T-helper 2 cell (primary cell): ENCODE measurements around the gene PNLDC1.
"Not testable (repeated sequence)": the region's sequence is repeated elsewhere in the genome, so short reads cannot be mapped to it uniquely, and the experiment has no call there.

Source experiments
- DNase-seq, 5 experiments: peaks; one replicate each; pipeline versions ENCODE4 v3.0.0 to v3.0.0-alpha.2; 2012 to 2022

The PNLDC1 gene

DNA sequence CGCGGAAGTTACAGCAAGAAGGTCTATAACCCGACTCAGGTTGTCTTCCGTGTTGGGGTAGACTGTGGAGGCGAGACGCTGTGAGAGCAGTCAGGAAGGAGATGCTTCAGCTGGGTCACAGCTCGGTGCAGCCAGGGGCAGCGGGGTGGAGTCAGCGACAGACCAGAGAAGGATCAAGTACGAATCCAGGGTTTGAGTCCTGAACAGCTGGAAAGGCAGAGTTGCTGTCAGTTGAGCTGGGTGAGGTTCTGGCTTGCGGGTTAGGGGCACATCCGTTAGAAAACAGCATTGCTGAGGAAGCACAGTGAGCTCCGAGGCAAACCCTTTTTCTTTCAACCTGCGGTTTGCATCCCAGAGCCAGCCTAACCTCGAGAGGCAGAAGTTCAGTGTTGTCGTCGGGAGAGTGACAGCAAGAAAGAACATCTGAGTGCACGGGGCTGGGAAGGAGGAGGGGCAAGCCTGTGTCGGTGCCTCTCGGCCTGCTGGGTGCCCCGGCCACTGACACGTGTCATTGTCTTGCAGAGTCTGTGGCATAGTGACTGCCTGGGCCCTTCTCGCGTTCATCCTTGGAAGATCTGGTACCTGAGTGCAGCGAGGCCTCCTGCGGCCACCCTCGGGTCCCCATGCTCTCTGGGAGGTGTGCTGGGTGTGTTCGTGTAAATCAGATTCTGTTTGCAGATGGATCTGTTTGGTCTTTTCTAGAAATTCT, 20.0 kb downstream of the PNLDC1 start:
- DNase-seq: peak in 2 of 5 experiments; percentile 11 to 83

GRCh38 chr6:159821122-159821521, 21.0 kb downstream of the PNLDC1 start:
- no peak for DNase-seq

DNA sequence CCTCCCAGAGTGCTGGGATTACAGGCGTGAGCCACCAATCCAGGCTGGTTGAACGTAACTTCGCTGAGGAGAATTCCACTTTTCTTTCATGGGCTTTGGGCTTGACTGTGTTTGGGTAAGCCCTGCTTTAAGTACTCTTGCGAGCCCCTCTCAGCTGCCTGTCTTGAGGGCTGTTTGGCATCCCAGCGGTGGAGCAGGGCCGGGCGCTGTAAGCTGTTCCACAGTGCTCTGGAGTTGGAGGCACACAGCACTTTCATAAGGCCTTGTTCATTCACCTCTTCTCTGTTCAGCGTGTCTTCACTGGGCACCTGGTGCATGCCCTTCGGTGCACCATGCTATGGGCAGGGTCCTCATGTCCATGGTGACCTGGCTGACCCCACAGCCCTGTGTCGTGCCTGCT, 21.6 kb downstream of the PNLDC1 start:
- no peak for DNase-seq

- no peak for DNase-seq
Measured at GRCh38 chr6:159823953-159824352, 23.9 kb downstream of the PNLDC1 start.

DNA sequence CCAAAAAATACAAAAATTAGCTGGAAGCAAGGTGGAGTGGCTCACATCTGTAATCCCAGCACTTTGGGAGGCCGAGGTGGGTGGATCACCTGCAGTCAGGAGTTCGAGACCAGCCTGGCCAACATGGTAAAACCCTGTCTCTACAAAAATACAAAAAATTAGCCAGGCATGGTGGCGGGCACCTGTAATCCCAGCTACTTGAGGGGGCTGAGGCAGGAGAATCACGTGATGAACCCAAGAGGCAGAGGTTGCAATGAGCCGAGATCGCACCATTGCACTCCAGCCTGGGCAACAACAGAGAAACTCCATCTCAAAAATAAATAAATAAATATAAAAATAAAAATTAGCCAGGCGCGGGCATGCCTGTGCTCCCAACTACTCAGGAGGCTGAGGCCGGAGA, 24.6 kb downstream of the PNLDC1 start:
- DNase-seq: not testable (repeated sequence)

GRCh38 chr6:159826004-159826403, 25.9 kb downstream of the PNLDC1 start:
- no peak for DNase-seq

DNA sequence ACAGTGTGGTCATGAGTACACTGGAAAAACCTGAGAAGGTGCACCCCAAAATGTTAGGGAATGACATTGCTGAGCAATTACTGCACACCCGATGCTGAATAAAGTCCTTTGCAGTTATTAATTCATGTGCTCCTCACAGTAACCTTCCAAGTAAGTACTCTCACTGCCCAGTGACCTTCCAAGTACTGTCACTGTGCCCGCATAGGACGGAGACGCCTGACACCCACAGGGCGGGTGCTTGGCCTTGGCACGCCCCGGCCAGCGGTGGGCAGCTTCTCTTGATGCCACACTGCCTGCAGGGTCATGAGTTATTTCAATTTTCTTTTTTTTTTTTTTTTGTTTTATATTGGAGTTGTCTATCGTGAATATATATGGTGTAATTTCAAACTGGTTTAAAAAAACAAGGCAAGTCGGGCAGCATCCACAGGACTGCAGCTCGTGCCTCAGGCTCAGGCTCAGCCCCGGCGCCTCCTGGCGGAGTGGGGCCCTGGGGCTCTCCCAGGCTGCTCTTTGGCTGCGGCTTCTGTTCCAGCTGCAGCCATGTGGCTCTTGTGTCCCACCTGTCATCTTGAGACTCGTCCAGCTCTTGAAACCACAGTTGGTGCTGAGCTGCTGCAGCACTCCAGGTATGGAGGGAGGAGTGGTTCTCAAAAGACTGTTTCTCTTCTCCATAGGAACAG, 27.0 kb downstream of the PNLDC1 start:
- no peak for DNase-seq

GRCh38 chr6:159828074-159828473, 28.0 kb downstream of the PNLDC1 start:
- DNase-seq: no peak

DNA sequence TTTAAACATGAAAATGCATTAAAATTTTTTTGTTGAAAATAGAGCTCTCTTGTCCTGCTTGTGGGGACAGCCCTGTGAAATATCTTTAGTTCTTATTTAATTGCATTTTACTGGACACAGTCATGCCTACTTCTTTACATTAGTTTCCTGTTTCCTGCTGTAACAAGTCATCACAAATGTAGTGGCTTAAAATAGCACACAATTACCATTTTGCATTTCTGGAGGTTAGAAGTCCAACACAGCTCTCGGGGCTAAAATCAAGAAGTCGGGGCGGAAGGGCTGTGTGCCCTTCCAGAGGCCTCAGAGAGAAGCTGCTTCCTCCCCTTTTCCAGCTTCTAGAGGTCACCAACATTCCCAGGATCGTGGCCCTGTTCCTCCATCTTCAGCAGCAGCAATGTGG, 29.4 kb downstream of the PNLDC1 start:
- no peak for DNase-seq

- DNase-seq: no peak
Measured at GRCh38 chr6:159830501-159831372, 30.7 kb downstream of the PNLDC1 start.

DNA sequence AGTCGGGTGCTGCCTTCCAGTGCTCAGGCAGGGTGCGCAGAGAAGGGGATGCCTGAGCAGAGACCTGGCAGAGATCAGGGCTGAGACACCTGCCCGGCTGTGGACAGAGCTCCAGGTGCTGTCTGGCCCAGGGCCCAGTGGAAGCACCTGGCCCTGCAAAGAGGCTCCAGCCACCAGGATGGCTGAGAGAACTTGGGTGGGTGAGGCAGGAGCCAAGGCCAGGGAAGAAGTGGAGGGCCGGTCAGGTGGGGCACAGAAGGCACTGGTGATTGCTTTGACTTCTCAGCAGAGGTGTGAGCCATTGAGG, 31.2 kb downstream of the PNLDC1 start:
- DNase-seq: no peak

- DNase-seq: no peak
Measured at GRCh38 chr6:159832946-159833345, 32.9 kb downstream of the PNLDC1 start.

GRCh38 chr6:159833556-159833955, 33.5 kb downstream of the PNLDC1 start:
- no peak for DNase-seq

- no peak for DNase-seq
Measured at GRCh38 chr6:159833997-159834603, 34.0 kb downstream of the PNLDC1 start.

GRCh38 chr6:159836718-159837490, 36.8 kb downstream of the PNLDC1 start:
- no peak for DNase-seq

- DNase-seq: no peak
Measured at GRCh38 chr6:159837511-159837910, 37.4 kb downstream of the PNLDC1 start.

DNA sequence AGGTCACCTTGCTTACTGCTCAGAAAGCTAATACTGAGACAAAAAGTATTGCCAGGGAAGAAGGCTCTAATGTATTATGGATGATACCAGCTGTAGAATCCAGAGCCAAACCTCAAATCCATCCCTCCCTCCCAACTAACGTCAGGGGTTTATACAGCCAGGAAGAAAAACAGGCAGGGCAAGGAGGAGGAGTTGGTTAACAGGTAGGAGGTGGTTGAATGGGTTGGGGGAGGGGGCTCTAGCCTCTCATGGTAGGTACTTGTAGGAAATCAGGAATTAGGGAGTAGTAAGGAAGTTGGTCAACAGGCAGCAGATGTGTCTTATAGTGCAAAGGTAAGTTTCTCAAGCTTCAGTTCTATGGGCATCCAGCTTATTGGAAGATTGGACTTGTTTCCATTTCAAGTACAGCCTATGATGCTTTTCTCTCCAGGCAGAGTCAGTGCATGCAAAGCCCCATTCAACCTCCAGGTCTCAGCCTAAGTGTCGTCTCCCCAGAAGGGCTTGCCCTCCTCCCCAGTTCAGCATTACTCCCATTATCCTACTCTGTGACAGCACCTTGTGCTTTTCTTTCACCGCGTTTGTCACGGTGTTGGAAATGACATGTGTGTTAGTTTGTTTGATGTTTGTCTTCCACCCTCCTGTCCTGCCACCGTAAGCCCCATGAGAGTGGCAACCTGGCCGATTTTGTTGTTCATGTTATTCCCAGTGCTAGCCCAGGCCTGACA, 38.1 kb downstream of the PNLDC1 start:
- no peak for DNase-seq

DNA sequence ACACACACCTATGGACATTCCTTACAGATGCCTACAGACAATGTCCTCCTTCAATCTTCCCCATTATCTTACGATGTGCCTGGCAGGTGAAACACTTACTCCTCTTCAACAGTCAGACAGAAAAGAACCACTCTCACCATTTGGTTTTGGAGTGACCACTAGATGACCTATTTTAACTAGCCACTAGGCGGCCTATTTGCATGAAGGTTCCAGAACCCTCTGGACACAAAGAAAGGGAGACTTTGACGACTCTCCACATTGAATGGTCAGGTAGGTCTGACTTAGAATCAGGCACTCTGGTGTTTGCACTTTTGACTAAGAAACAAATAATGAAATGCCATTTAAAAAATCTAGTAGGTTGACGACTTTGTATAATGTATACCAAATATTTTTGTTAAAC, 42.0 kb downstream of the PNLDC1 start:
- DNase-seq: no peak

DNA sequence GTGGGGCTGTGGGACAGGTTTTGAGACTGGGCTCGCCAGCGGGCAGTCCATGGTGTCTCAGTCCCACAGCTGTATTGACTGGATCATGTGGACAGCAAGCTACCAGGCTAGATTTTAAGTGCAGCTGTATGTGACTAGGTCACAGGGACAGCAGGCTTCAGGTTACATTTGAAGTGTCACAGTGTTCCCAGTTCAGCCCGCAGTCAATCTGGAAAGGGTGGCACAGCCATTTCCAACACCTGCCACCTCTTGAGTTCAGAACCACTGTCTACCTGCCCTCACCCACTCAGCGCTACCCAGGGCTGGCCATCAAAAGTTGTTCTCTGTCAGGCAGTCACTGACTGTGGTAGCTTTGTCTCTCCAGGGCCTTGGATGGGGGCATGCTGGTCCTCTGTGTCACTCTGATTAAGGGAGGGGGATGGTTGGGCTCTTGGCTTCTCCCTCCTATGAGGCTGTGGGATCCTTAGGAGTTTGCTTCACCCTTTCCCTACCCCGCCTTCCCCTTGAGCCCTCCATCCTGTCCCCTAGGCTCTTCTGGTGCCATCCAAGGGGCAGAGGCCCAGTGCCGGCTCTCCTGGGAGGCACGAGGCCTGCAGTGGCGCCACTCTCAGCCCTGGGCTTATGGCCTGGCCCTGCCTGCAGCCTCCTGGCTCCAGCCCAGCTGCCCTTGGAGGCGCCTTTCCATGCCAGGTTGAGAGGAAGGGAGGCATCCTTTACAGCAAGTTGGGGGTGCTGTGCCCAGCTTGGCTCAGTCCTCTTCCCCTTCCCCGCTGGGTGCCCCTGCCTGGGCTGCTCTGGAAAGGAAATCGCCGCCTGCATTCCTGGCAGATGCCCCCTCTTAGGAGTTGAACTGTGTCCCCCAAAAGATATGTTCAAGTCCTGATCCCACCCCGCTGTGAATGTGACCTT, 44.9 kb downstream of the PNLDC1 start:
- no peak for DNase-seq

GRCh38 chr6:159848552-159848951, 48.5 kb downstream of the PNLDC1 start:
- DNase-seq: not testable (repeated sequence)

DNA sequence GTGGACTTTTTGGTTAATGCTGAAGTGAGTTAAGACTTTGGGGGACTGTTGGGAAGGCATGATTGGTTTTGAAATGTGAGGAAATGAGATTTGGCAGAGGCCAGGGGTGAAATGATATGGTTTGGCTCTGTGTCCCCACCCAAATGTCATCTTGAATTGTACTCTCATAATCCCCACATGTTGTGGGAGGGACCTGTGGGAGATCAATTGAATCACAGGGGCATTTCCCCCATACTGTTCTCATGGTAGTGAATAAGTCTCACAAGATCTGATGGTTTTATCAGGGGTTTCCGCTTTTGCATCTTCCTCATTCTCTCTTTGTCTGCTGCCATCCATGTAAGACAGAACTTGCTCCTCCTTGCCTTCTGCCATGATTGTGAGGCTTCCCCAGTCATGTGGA, 49.8 kb downstream of the PNLDC1 start:
- DNase-seq: not testable (repeated sequence)
